ENCODE data around the gene MTX1. TPM values are rescaled to one million over a fixed set of nuclear protein-coding genes. Genes with fewer than 3 reads are reported as not detected.
A peak's percentile ranks its signal among the peaks of the same experiment; 100 is the strongest.

Gene MTX1
- total RNA-seq, 1 donor from 2014 or later = 79.3 TPM

DNA sequence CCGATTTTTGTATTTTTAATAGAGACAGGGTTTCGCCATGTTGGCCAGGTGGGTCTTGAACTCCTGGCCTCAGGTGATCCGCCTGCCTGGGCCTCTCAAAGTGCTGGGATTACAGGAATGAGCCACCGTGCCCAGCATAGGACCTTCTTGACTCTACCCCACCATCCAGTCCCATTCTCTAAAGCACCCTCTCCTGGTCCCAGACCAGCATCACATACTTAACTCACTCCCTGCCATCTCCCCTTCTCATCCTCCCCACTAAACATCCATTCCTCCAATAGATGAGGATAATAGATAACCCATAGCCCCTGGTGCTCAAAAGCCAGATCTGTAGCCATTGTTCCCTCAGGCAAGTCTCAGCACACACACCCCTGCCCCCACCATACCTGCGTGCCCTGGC, 44.7 kb downstream of the MTX1 start:
- Histone ChIP-seq H3K27me3 (ENCODE audit: control insufficient read depth, insufficient read depth, low read length) (no peaks in the 10 kb centered on the region), H3K36me3 (ENCODE audit: control insufficient read depth, insufficient read depth, low read length) (no peaks in the 10 kb centered on the region), H3K4me3 (ENCODE audit: low read depth, low read length) (no peak overlapping the region)
- DNase-seq (ENCODE audit: low read depth) = no peak
- TF ChIP-seq, protein P1, sequence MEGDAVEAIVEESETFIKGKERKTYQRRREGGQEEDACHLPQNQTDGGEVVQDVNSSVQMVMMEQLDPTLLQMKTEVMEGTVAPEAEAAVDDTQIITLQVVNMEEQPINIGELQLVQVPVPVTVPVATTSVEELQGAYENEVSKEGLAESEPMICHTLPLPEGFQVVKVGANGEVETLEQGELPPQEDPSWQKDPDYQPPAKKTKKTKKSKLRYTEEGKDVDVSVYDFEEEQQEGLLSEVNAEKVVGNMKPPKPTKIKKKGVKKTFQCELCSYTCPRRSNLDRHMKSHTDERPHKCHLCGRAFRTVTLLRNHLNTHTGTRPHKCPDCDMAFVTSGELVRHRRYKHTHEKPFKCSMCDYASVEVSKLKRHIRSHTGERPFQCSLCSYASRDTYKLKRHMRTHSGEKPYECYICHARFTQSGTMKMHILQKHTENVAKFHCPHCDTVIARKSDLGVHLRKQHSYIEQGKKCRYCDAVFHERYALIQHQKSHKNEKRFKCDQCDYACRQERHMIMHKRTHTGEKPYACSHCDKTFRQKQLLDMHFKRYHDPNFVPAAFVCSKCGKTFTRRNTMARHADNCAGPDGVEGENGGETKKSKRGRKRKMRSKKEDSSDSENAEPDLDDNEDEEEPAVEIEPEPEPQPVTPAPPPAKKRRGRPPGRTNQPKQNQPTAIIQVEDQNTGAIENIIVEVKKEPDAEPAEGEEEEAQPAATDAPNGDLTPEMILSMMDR (IDR thresholded peaks at IDR 0.05; ENCODE audit: insufficient read depth, low read length, poor library complexity, severe bottlenecking) = no peak

DNA sequence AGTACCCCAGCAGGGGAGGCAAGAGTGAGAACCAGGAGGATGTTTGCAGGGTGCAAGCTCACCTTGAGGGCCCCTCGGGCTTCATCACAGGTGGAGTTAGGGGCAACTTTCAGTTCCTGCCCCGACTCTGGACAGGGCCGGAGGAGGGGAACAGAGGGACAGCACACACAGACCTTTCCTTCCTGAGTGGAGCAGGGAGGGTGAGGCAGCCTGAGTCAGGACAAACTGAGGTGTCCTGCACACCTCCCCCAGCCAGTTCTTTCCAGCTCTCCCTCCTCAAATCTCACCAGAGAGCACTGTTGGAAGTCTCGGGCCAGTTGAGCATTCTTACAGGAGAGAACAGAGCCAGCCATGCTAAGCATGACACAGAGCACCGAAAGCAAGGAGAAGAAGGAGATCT, 45.3 kb downstream of the MTX1 start:
- TF ChIP-seq, protein P1 (IDR thresholded peaks at IDR 0.05; ENCODE audit: insufficient read depth, low read length, poor library complexity, severe bottlenecking) = no peak
- no peaks in the 10 kb centered on the region for H3K36me3 ChIP-seq (ENCODE audit: control insufficient read depth, insufficient read depth, low read length)
- no peak for DNase-seq (ENCODE audit: low read depth)
- peak overlapping the region; percentile 80 for H3K4me3 ChIP-seq (ENCODE audit: low read depth, low read length)
- H3K27me3 ChIP-seq (ENCODE audit: control insufficient read depth, insufficient read depth, low read length) = no peaks in the 10 kb centered on the region

DNA sequence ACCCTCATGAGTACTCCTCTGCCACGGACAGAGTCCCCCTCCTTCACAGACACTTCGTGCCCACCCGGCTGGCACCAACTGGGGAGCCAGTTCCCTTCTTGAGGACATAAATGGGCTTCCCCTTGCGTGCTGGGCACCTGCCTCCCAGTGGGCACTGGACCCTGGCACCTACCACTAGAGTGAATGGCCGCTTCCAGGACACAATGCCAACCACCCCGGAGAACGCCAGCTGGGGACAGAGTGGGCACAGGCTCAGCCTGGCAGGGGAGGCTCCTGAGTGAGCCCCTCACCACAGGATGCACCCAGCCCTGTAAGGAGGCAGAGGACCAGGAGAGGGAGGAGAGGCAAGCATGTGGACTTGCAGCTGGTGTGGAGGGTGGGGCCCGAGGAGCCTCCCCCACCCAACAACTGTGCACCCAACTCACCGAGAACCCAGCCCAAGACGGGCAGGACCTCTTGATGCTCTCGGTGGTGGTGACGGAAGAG, 45.8 kb downstream of the MTX1 start:
- TF ChIP-seq, protein P1 (IDR thresholded peaks at IDR 0.05; ENCODE audit: insufficient read depth, low read length, poor library complexity, severe bottlenecking) = no peak
- H3K36me3 ChIP-seq (ENCODE audit: control insufficient read depth, insufficient read depth, low read length) = no peaks in the 10 kb centered on the region
- H3K27me3 ChIP-seq (ENCODE audit: control insufficient read depth, insufficient read depth, low read length) = no peaks in the 10 kb centered on the region
- H3K4me3 ChIP-seq (ENCODE audit: low read depth, low read length) = peak overlapping the region; percentile 80
- DNase-seq (ENCODE audit: low read depth) = no peak

DNA sequence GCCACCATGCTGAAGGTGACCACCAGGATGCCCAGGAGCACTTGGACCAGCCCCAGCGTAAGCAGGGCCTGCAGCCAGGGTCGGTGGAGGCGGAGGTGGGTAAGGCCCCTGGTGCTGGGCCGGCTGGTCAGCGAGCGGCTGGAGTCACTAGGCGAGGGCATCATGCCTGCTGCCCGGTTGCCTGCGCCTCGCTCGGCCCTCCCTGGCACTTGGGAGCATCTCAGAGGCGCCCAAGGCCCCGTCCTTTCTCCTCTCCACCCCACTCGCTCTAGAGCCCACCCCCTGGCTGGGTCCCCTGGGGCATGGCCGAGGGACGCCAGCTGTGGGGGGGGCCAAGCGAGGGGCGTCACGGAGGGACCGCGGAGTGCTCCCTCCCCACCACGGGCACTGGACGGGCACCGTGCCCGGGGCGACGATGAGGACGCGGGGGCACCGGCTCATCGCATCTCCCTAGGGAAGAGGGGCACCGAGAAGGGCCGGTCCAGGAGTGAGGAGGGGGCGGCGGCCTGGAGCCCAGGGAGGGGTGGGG, 46.3 kb downstream of the MTX1 start:
- peak overlapping the region; percentile 80 for H3K4me3 ChIP-seq (ENCODE audit: low read depth, low read length)
- TF ChIP-seq, protein P1 (IDR thresholded peaks at IDR 0.05; ENCODE audit: insufficient read depth, low read length, poor library complexity, severe bottlenecking) = no peak
- H3K36me3 ChIP-seq (ENCODE audit: control insufficient read depth, insufficient read depth, low read length) = no peaks in the 10 kb centered on the region
- no peak for DNase-seq (ENCODE audit: low read depth)
- no peaks in the 10 kb centered on the region for H3K27me3 ChIP-seq (ENCODE audit: control insufficient read depth, insufficient read depth, low read length)

DNA sequence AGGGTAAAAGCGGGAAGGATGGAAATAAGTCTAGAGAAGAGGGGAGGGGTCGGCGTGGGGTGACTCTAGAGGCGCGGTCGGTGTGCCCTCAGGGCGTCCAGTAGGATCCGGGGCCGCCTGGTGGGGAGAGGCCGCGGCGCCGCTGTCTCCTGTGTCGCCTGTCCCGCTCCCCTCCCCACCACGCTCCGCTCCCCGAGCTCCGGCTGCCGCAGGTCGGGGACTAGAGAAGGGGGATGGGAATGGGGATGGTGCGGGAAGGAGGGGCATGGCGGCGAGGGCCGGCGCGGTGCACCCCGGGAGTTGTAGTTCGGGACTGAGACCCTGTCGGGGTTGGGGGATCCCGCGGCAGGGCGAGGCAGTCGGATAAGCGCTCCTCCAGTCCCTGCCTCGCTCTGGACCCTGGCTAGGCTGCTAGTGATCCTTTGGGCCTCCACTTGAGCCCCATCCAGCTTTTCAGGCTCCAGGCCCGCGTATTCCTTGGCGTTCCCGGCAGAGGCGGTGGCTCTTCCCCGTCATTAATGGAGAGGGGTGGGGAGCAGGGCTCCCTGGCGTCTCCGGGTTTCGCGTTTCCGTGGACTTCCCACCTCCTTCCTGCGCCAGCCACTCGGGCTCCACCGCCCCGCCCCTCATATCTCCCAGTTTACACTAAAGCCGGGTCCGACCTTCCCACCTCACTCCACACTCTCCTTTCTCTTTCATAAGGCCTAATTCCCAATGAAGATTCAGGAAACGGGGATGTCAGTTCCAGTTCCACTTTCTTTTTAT, 46.9 kb downstream of the MTX1 start, which contains the start of gene ENTREP3:
TSS of gene ENTREP3 (minus strand) at position 241 of the 765 bp plus-strand sequence. CDS start 606 bp downstream, outside the sequence.
- Histone ChIP-seq H3K4me3 (ENCODE audit: low read depth, low read length) (peak within 1 kb of the TSS; percentile 80), H3K27me3 (ENCODE audit: control insufficient read depth, insufficient read depth, low read length) (no peaks in the 10 kb centered on the region), H3K36me3 (ENCODE audit: control insufficient read depth, insufficient read depth, low read length) (no peaks in the 10 kb centered on the region)
- DNase-seq (ENCODE audit: low read depth) = peak; percentile 34
- TF ChIP-seq, protein P1 (IDR thresholded peaks at IDR 0.05; ENCODE audit: insufficient read depth, low read length, poor library complexity, severe bottlenecking) = no peak

Measured in kidney epithelial cell (primary cell).